Lower leg skin (tissue), 3 donors: Measurements from ENCODE around the gene ERF.

ENCODE experiments used
- POLR2A ChIP-seq, 2 donors: fragments of 450-650 bp; IDR thresholded peaks; one replicate each; pipeline ENCODE4 v1.6.1; 2016 to 2017; ENCODE audit warnings: antibody characterized with exemption in 2 of 2, mild to moderate bottlenecking in 1 of 2, moderate library complexity in 1 of 2
- TF ChIP-seq, protein P1 (sequence below), 3 donors: fragments of 450-650 bp; IDR thresholded peaks; one replicate each; pipeline ENCODE4 v1.5.1; 2016; ENCODE audit warnings: antibody characterized with exemption in 3 of 3, mild to moderate bottlenecking in 3 of 3, moderate library complexity in 2 of 3

GRCh38 chr19:42293948-42294347, 39.0 kb upstream of the ERF start:
- TF ChIP-seq, protein P1, sequence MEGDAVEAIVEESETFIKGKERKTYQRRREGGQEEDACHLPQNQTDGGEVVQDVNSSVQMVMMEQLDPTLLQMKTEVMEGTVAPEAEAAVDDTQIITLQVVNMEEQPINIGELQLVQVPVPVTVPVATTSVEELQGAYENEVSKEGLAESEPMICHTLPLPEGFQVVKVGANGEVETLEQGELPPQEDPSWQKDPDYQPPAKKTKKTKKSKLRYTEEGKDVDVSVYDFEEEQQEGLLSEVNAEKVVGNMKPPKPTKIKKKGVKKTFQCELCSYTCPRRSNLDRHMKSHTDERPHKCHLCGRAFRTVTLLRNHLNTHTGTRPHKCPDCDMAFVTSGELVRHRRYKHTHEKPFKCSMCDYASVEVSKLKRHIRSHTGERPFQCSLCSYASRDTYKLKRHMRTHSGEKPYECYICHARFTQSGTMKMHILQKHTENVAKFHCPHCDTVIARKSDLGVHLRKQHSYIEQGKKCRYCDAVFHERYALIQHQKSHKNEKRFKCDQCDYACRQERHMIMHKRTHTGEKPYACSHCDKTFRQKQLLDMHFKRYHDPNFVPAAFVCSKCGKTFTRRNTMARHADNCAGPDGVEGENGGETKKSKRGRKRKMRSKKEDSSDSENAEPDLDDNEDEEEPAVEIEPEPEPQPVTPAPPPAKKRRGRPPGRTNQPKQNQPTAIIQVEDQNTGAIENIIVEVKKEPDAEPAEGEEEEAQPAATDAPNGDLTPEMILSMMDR (IDR thresholded peaks at IDR 0.05), result no peak
- no peak for TF ChIP-seq POLR2A (IDR thresholded peaks at IDR 0.05)
